OCI-LY1 (cell line): ENCODE data around the gene CTSV.
"Not testable (repeated sequence)": the region's sequence is repeated elsewhere in the genome, so short reads cannot be mapped to it uniquely, and the experiment has no call there.

Experiments used
- EZH2 ChIP-seq: fragments of 200-600 bp; sonication (generic), shearing (Covaris generic); IDR thresholded peaks from 2 replicates; pipeline ENCODE4 v1.8.0; 2017; ENCODE audit warnings: borderline replicate concordance, mixed run types, mild to moderate bottlenecking, antibody characterized with exemption, low read length, moderate library complexity, mixed read lengths
- TF ChIP-seq, protein P1 (sequence below): fragments of 200-600 bp; sonication (generic), shearing (Covaris generic); IDR thresholded peaks from 2 replicates; pipeline ENCODE4 v1.5.1; 2017; ENCODE audit warnings: mild to moderate bottlenecking, antibody characterized with exemption, low read length, moderate library complexity, mixed read lengths

DNA sequence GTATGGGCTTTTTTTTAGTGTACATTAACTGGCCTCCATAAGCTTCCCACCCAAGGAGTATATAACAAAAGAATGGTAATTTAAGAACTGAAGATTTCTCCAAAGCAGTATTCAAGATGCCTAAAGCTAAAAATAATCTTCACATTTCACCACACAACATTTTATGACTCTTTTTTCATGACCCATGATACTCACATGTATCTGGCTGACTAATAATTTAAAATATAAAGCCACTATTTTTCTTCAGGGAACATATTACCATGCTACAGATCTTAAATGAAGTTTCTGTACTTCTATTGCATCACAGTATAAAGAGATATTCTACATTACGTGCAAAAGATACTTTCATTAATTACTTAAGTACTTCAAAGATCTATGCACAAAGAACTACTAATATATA, 39.2 kb downstream of the CTSV start:
- TF ChIP-seq, protein P1, sequence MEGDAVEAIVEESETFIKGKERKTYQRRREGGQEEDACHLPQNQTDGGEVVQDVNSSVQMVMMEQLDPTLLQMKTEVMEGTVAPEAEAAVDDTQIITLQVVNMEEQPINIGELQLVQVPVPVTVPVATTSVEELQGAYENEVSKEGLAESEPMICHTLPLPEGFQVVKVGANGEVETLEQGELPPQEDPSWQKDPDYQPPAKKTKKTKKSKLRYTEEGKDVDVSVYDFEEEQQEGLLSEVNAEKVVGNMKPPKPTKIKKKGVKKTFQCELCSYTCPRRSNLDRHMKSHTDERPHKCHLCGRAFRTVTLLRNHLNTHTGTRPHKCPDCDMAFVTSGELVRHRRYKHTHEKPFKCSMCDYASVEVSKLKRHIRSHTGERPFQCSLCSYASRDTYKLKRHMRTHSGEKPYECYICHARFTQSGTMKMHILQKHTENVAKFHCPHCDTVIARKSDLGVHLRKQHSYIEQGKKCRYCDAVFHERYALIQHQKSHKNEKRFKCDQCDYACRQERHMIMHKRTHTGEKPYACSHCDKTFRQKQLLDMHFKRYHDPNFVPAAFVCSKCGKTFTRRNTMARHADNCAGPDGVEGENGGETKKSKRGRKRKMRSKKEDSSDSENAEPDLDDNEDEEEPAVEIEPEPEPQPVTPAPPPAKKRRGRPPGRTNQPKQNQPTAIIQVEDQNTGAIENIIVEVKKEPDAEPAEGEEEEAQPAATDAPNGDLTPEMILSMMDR: not testable (repeated sequence)
- not testable (repeated sequence) for TF ChIP-seq EZH2
